GM23338 (cell line): Measurements from ENCODE around the gene MCFD2.

ENCODE experiments used
- CREB1 ChIP-seq: fragments of 250-450 bp; sonication (Bioruptor Pico); IDR thresholded peaks from 2 replicates; pipeline ENCODE4 v1.5.0; 2020; ENCODE audit warnings: low read depth, mild to moderate bottlenecking, moderate library complexity
- CTCF ChIP-seq, 2 experiments: fragments of 200-600 bp in 1 of 2; sonication (generic) in 1 of 2; conservative IDR thresholded peaks; 2 replicates each; pipeline versions ENCODE4 v1.5.1 to v1.6.1; 2016 to 2017; ENCODE audit warnings: antibody characterized with exemption in 2 of 2, low read depth in 2 of 2, mild to moderate bottlenecking in 2 of 2, moderate library complexity in 1 of 2
- ETS1 ChIP-seq: IDR thresholded peaks from 2 replicates; pipeline ENCODE4 v1.6.1; 2016; ENCODE audit warnings: antibody characterized with exemption
- EZH2 ChIP-seq: fragments of 200-600 bp; sonication (generic); IDR thresholded peaks from one replicate; pipeline ENCODE4 v1.8.0; 2017; ENCODE audit warnings: antibody characterized with exemption, mild to moderate bottlenecking, low read depth; ENCODE audit not compliant: unreplicated experiment
- EZH2phosphoT487 ChIP-seq: fragments of 200-600 bp; sonication (generic); IDR thresholded peaks from one replicate; pipeline ENCODE4 v1.8.1; 2018; ENCODE audit warnings: antibody characterized with exemption; ENCODE audit not compliant: unreplicated experiment
- JUNB ChIP-seq: IDR thresholded peaks from one replicate; pipeline ENCODE4 v1.6.1; 2016; ENCODE audit warnings: antibody characterized with exemption; ENCODE audit not compliant: unreplicated experiment
- NANOG ChIP-seq: IDR thresholded peaks from 2 replicates; pipeline ENCODE4 v1.6.1; 2016; ENCODE audit warnings: antibody characterized with exemption, borderline replicate concordance
- POLR2AphosphoS5 ChIP-seq: IDR thresholded peaks from 2 replicates; pipeline ENCODE4 v1.6.1; 2016; ENCODE audit warnings: antibody characterized with exemption, low read depth
- REST ChIP-seq: IDR thresholded peaks from one replicate; pipeline ENCODE4 v1.6.1; 2018; ENCODE audit warnings: antibody characterized with exemption; ENCODE audit not compliant: unreplicated experiment
- STAT1 ChIP-seq: IDR thresholded peaks from one replicate; pipeline ENCODE4 v1.6.1; 2016; ENCODE audit warnings: antibody characterized with exemption; ENCODE audit not compliant: unreplicated experiment
- ZNF114 ChIP-seq: fragments of 250-450 bp; sonication (Bioruptor Pico); IDR thresholded peaks from 2 replicates; pipeline ENCODE4 v1.5.0; 2020; ENCODE audit warnings: mild to moderate bottlenecking, moderate library complexity
- ZNF331 ChIP-seq: fragments of 250-450 bp; sonication (Bioruptor Pico); IDR thresholded peaks from 2 replicates; pipeline ENCODE4 v1.5.0; 2020; ENCODE audit warnings: low read depth, mild to moderate bottlenecking, moderate library complexity

DNA sequence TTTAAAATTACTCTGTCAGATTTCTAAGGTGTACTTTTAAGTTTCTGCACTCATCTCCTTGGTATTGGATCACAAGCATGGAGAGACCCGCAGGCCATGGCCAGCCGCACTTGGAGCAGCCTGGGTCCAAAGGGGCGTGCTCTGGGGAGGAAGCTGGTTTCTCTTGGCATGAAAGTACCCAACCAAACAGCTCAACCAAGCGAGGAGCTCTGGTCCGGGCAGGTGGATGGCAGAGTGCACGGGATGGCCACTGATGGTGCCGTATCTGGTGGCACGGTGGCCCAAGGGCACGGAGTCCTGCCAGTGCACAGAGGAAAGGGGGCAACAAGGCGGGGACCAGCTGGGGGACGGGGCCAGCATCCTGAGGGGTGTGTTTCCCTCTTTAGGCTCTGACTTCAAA lies 32.2 kb upstream of the MCFD2 start:
- TF ChIP-seq EZH2 (no peak), POLR2AphosphoS5 (no peak), CTCF (conservative IDR thresholded peaks at IDR 0.05; ENCODE audit: low read depth in 2 of 2) (no peak), REST (no peak), STAT1 (no peak), EZH2phosphoT487 (no peak), JUNB (no peak), ZNF331 (CRISPR knock-in tag) (no peak), ETS1 (no peak), ZNF114 (no peak), NANOG (no peak), CREB1 (CRISPR knock-in tag) (no peak)
